GM21717 (cell line): ENCODE measurements around the gene CDK6.

ENCODE experiments used
- ATAC-seq: cut with Tn5 transposase; IDR thresholded peaks from one replicate; pipeline ENCODE4 v1.9.1; 2021; ENCODE audit warnings: mild to moderate bottlenecking, moderate library complexity; ENCODE audit not compliant: unreplicated experiment

The CDK6 gene

GRCh38 chr7:92827464-92828120 lies 8.8 kb downstream of the CDK6 start:
- no peak for ATAC-seq

GRCh38 chr7:92826258-92826938 lies 10.0 kb downstream of the CDK6 start:
- ATAC-seq = no peak

GRCh38 chr7:92824901-92825480 lies 11.4 kb downstream of the CDK6 start:
- ATAC-seq = no peak

- no peak for ATAC-seq
Measured at GRCh38 chr7:92824450-92824849, 11.9 kb downstream of the CDK6 start.

GRCh38 chr7:92823042-92823441 lies 13.3 kb downstream of the CDK6 start:
- ATAC-seq = no peak

- ATAC-seq = no peak
Measured at GRCh38 chr7:92820191-92820590, 16.2 kb downstream of the CDK6 start.

- no peak for ATAC-seq
Measured at GRCh38 chr7:92817398-92817797, 19.0 kb downstream of the CDK6 start.

GRCh38 chr7:92815412-92815811 lies 21.0 kb downstream of the CDK6 start:
- ATAC-seq = peak; percentile 43

- ATAC-seq = peak; percentile 54
Measured at GRCh38 chr7:92813390-92814024, 22.9 kb downstream of the CDK6 start.

- no peak for ATAC-seq
Measured at GRCh38 chr7:92811158-92811557, 25.2 kb downstream of the CDK6 start.

GRCh38 chr7:92809760-92810573 lies 26.4 kb downstream of the CDK6 start:
- ATAC-seq = peak; percentile 79

- peak; percentile 23 for ATAC-seq
Measured at GRCh38 chr7:92809397-92809759, 27.0 kb downstream of the CDK6 start.

GRCh38 chr7:92808635-92809034 lies 27.7 kb downstream of the CDK6 start:
- no peak for ATAC-seq

GRCh38 chr7:92808006-92808405 lies 28.4 kb downstream of the CDK6 start:
- ATAC-seq = no peak

- ATAC-seq = no peak
Measured at GRCh38 chr7:92806496-92806895, 29.9 kb downstream of the CDK6 start.

- ATAC-seq = no peak
Measured at GRCh38 chr7:92802406-92802805, 34.0 kb downstream of the CDK6 start.

- no peak for ATAC-seq
Measured at GRCh38 chr7:92799446-92800211, 36.7 kb downstream of the CDK6 start.

GRCh38 chr7:92798517-92799249 lies 37.7 kb downstream of the CDK6 start:
- no peak for ATAC-seq

GRCh38 chr7:92797693-92798092 lies 38.7 kb downstream of the CDK6 start:
- no peak for ATAC-seq

- ATAC-seq = no peak
Measured at GRCh38 chr7:92797284-92797683, 39.1 kb downstream of the CDK6 start.
